Measurements from ENCODE around the gene MRPL37. TPM values are rescaled to one million over a fixed set of nuclear protein-coding genes. Genes with fewer than 3 reads are reported as not detected.

Gene MRPL37
- total RNA-seq, 4 donors from 2014 or later: 91.6 to 141 (median 121) TPM

GRCh38 chr1:54177726-54178125 lies 22.2 kb upstream of the MRPL37 start:
- intact Hi-C loops (cut with DNase I; ENCODE audit: low total_unique reads): no loop called here
- in situ Hi-C loops (cut with MboI; ENCODE audit: low sequenced_read_pairs in 4 of 4): no loop called here
- no peak overlapping the region for H3K27ac ChIP-seq
- H3K27me3 ChIP-seq: no peaks in the 10 kb centered on the region
- TF ChIP-seq POLR2A (IDR thresholded peaks at IDR 0.05) (no peak), CTCF (IDR thresholded peaks at IDR 0.05 in 4 of 5, conservative IDR thresholded peaks at IDR 0.05 in 1 of 5) (no peak)
- DNase-seq (no peak), ATAC-seq (no peak)
- no peaks in the 10 kb centered on the region for H3K9me3 ChIP-seq
- H3K4me3 ChIP-seq: no peak overlapping the region
- H3K36me3 ChIP-seq: peaks cover 0 to 10% of the 10 kb centered on the region in 2 donors
- peaks cover 0 to 13% of the 10 kb centered on the region in 2 donors for H3K4me1 ChIP-seq

DNA sequence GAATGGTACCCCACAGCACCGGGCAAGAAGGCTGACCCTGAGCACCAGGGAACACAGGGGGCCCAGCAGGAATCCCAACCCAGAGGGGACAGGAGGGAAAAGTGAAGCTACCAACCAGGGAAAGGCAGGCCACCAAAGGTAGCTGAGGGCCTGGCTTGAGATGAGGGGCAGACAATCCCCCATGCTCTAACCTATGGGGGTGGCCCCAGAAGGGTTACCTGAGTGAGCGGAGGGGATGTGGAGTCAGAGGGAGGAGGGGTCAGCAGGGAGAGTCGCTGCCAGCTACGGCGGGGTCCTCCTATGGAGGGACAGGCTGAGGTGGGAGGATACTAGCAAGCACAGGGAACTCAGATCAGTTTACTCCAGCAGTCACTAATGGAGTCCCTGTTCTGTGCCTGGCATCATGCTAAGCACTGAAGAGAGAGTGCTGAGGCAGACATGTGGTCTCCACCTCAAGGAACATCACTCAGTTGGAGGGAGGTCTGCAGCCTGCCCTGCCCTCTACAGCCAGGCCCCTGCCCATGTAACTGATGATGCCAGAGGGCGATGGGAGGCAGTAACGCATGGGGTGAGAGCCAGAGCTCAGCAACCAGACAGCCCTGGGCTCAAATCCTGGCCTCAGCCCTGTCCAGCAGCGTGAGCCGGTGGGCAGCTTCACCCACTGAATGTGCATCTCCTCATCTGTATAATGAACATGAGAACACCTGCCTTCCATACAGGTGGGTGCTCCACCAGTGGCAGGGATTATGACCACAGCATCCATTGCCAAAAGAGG lies 21.5 kb upstream of the MRPL37 start:
- Histone ChIP-seq H3K9me3 (no peaks in the 10 kb centered on the region), H3K36me3 (peaks cover 0 to 10% of the 10 kb centered on the region in 2 donors), H3K4me3 (no peak overlapping the region), H3K27me3 (no peaks in the 10 kb centered on the region), H3K27ac (no peak overlapping the region), H3K4me1 (peaks cover 0 to 5% of the 10 kb centered on the region in 2 donors)
- in situ Hi-C loops (cut with MboI; ENCODE audit: low sequenced_read_pairs in 4 of 4): no loop called here
- ATAC-seq (no peak), DNase-seq (no peak)
- TF ChIP-seq CTCF (IDR thresholded peaks at IDR 0.05 in 4 of 5, conservative IDR thresholded peaks at IDR 0.05 in 1 of 5): no peak
- no peak for TF ChIP-seq POLR2A (IDR thresholded peaks at IDR 0.05)
- intact Hi-C loops (cut with DNase I; ENCODE audit: low total_unique reads): no loop called here

- H3K27ac ChIP-seq: no peak overlapping the region
- in situ Hi-C loops (cut with MboI; ENCODE audit: low sequenced_read_pairs in 4 of 4): no loop called here
- intact Hi-C loops (cut with DNase I; ENCODE audit: low total_unique reads): no loop called here
- H3K4me1 ChIP-seq: no peaks in the 10 kb centered on the region
- no peak for DNase-seq
- no peak for ATAC-seq
- H3K4me3 ChIP-seq: no peak overlapping the region
- H3K9me3 ChIP-seq: no peaks in the 10 kb centered on the region
- peaks cover 0 to 10% of the 10 kb centered on the region in 2 donors for H3K36me3 ChIP-seq
- H3K27me3 ChIP-seq: no peaks in the 10 kb centered on the region
- no peak for TF ChIP-seq CTCF (IDR thresholded peaks at IDR 0.05 in 4 of 5, conservative IDR thresholded peaks at IDR 0.05 in 1 of 5)
- TF ChIP-seq POLR2A (IDR thresholded peaks at IDR 0.05): no peak
Observed at GRCh38 chr1:54180701-54181360, 19.1 kb upstream of the MRPL37 start.

DNA sequence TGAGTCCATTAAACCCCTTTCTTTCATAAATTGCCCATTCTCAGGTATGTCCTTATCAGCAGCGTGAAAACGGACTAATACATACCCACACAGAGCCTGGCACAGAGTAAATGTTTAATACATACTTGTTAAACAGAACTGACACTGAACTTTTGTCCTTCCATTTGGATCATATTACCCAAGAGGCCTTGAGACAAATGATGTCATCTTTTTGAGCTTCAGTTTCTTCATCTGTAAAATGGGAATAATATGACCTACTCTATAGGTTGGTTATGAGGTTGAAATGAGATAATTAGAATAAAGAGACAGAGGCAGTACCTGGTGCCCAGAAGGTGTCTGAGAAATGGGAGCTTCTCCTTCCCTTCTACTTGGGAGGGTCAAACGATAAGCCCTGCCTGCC lies 13.9 kb upstream of the MRPL37 start:
- in situ Hi-C loops (cut with MboI; ENCODE audit: low sequenced_read_pairs in 4 of 4): no loop called here

More for the DNA sequence above, 13.9 kb upstream of the MRPL37 start:
- TF ChIP-seq CTCF (IDR thresholded peaks at IDR 0.05 in 4 of 5, conservative IDR thresholded peaks at IDR 0.05 in 1 of 5) (no peak), POLR2A (IDR thresholded peaks at IDR 0.05) (no peak)
- Histone ChIP-seq H3K9me3 (no peaks in the 10 kb centered on the region), H3K4me1 (no peaks in the 10 kb centered on the region), H3K27me3 (no peaks in the 10 kb centered on the region), H3K27ac (no peak overlapping the region), H3K36me3 (peaks cover 0 to 17% of the 10 kb centered on the region in 2 donors), H3K4me3 (no peak overlapping the region)
- ATAC-seq: no peak
- intact Hi-C loops (cut with DNase I; ENCODE audit: low total_unique reads): no loop called here
- no peak for DNase-seq

Data from gastrocnemius medialis (tissue), 4 donors.